CD14-positive monocyte (primary cell): ENCODE data around the gene CLCA1. TPM values are rescaled to one million over a fixed set of nuclear protein-coding genes. Genes with fewer than 3 reads are reported as not detected.

Source experiments
- DNase-seq, 3 donors: peaks; one replicate each; pipeline ENCODE4 v3.0.0-alpha.2; 2011 to 2022
- H2AFZ ChIP-seq: 2 replicates; pipeline ENCODE4 v1.6.0; 2012; ENCODE audit warnings: mild to moderate bottlenecking, low read depth, low read length, inconsistent platforms; ENCODE audit not compliant: insufficient read depth, poor library complexity, severe bottlenecking
- H3K27ac ChIP-seq, 2 donors: 1 replicate in 1 of 2; 2 replicates in 1 of 2; pipeline ENCODE4 v1.5.1; 2012 to 2013; ENCODE audit warnings: low read length in 2 of 2, control low read depth in 1 of 2, inconsistent platforms in 1 of 2, low read depth in 1 of 2, mild to moderate bottlenecking in 1 of 2
- H3K27me3 ChIP-seq, 2 donors: one replicate each; pipeline versions ENCODE4 v1.6.0 to v1.6.1; 2011 to 2013; ENCODE audit warnings: low read length in 2 of 2; ENCODE audit not compliant: control insufficient read depth in 2 of 2, insufficient read depth in 2 of 2
- H3K36me3 ChIP-seq, 2 donors: replicated peaks in 1 of 2; 1 replicate in 1 of 2; 2 replicates in 1 of 2; pipeline versions ENCODE4 v1.5.1 to v1.6.1; 2012 to 2013; ENCODE audit warnings: low read length in 2 of 2, control low read depth in 1 of 2, inconsistent platforms in 1 of 2, mild to moderate bottlenecking in 1 of 2; ENCODE audit not compliant: insufficient read depth in 2 of 2, control insufficient read depth in 1 of 2
- H3K4me1 ChIP-seq, 2 donors: 1 replicate in 1 of 2; 2 replicates in 1 of 2; pipeline versions ENCODE4 v1.5.1 to v1.6.1; 2012 to 2013; ENCODE audit warnings: low read length in 2 of 2, control low read depth in 1 of 2, inconsistent platforms in 1 of 2, mild to moderate bottlenecking in 1 of 2, moderate library complexity in 1 of 2; ENCODE audit not compliant: insufficient read depth in 2 of 2, control insufficient read depth in 1 of 2
- H3K4me2 ChIP-seq: replicated peaks from 2 replicates; pipeline ENCODE3; 2012; ENCODE audit warnings: low read length, moderate library complexity, mild to moderate bottlenecking; ENCODE audit not compliant: poor library complexity, severe bottlenecking; ENCODE audit errors: extremely low read depth
- H3K4me3 ChIP-seq, 3 experiments: fragments of 200-600 bp in 1 of 3; sonication (generic) in 1 of 3; replicated peaks in 1 of 3; 1 replicate in 2 of 3; 2 replicates in 1 of 3; pipeline ENCODE4 v1.5.1; 2011 to 2013; ENCODE audit warnings: low read length in 3 of 3, mild to moderate bottlenecking in 3 of 3, control low read depth in 2 of 3, low read depth in 2 of 3, inconsistent platforms in 1 of 3, moderate library complexity in 1 of 3
- H3K79me2 ChIP-seq: 2 replicates; pipeline ENCODE4 v1.6.0; 2012; ENCODE audit warnings: mild to moderate bottlenecking, control low read depth, inconsistent platforms, low read length, moderate library complexity; ENCODE audit not compliant: insufficient read depth
- H3K9ac ChIP-seq: 2 replicates; pipeline ENCODE4 v1.6.0; 2017; ENCODE audit warnings: low read length, mild to moderate bottlenecking; ENCODE audit not compliant: insufficient read depth, poor library complexity, severe bottlenecking
- H3K9me3 ChIP-seq, 2 donors: replicated peaks in 1 of 2; 1 replicate in 1 of 2; 2 replicates in 1 of 2; pipeline versions ENCODE4 v1.5.1 to v1.6.1; 2012 to 2013; ENCODE audit warnings: low read length in 2 of 2, control low read depth in 1 of 2; ENCODE audit not compliant: control insufficient read depth in 1 of 2, insufficient read depth in 1 of 2
- H4K20me1 ChIP-seq: 2 replicates; pipeline ENCODE4 v1.6.0; 2012; ENCODE audit warnings: mild to moderate bottlenecking, low read length, control low read depth, moderate library complexity; ENCODE audit not compliant: insufficient read depth
- H3K27ac Mint-ChIP-seq, 7 donors: one replicate each; pipeline ENCODE4 v1.8.0; 2020; ENCODE audit warnings: mild to moderate bottlenecking in 7 of 7, mixed read lengths in 7 of 7, moderate library complexity in 6 of 7, inconsistent platforms in 2 of 7
- H3K27me3 Mint-ChIP-seq, 3 donors: one replicate each; pipeline ENCODE4 v1.8.0; 2021 to 2022; ENCODE audit warnings: low read depth in 3 of 3, mild to moderate bottlenecking in 3 of 3, mixed read lengths in 3 of 3, moderate library complexity in 3 of 3, inconsistent platforms in 1 of 3
- H3K36me3 Mint-ChIP-seq, 2 donors: one replicate each; pipeline ENCODE4 v1.8.0; 2020; ENCODE audit warnings: mixed read lengths in 2 of 2, inconsistent platforms in 1 of 2, mild to moderate bottlenecking in 1 of 2
- H3K4me1 Mint-ChIP-seq: one replicate; pipeline ENCODE4 v1.8.0; 2020; ENCODE audit warnings: mild to moderate bottlenecking, mixed read lengths
- H3K4me3 Mint-ChIP-seq, 2 donors: one replicate each; pipeline ENCODE4 v1.8.0; 2020; ENCODE audit warnings: mild to moderate bottlenecking in 2 of 2, mixed read lengths in 2 of 2, moderate library complexity in 1 of 2
- H3K9me3 Mint-ChIP-seq, 7 donors: one replicate each; pipeline ENCODE4 v1.8.0; 2020 to 2022; ENCODE audit warnings: mixed read lengths in 7 of 7, mild to moderate bottlenecking in 6 of 7, moderate library complexity in 6 of 7, inconsistent platforms in 2 of 7
- CTCF ChIP-seq: fragments of 200-600 bp; IDR thresholded peaks from one replicate; pipeline ENCODE4 v1.8.0; 2022; ENCODE audit warnings: antibody characterized with exemption, mild to moderate bottlenecking
- WGBS: methylation state at CpG from one replicate; pipeline ENCODE4 v1.1.5; 2013; ENCODE audit warnings: missing lambda C conversion rate; ENCODE audit not compliant: insufficient coverage; 5-methylcytosine and 5-hydroxymethylcytosine counted together
- intact Hi-C, 2 donors: fragments of 100-400 bp; cut with micrococcal nuclease; formaldehyde crosslinking; loops; one replicate each; pipeline versions ENCODE4 v1.15.0 to v1.15.1; 2023
- polyA plus RNA-seq, 3 donors: library from polyadenylated mRNA; depleted of rRNA in 1 of 3; unstranded in 2 of 3; stranded (reverse) in 1 of 3; fragments of 300-500 nt in 2 of 3; fragments of >200 nt in 1 of 3; fragmentation: Illumina TruSeq in 2 of 3; gene quantifications; 1 replicate in 2 of 3; 2 replicates in 1 of 3; pipeline ENCODE4 v1.2.3, GENCODE V29; 2012 to 2021

The CLCA1 gene
- polyA plus RNA-seq, 3 donors = not detected

- peaks cover 6% of the 10 kb centered on the region for H3K4me1 Mint-ChIP-seq
- H3K27ac Mint-ChIP-seq = no peak overlapping the region
Measured at GRCh38 chr1:86447198-86447790, 21.4 kb upstream of the CLCA1 start.

GRCh38 chr1:86448670-86449069, 20.1 kb upstream of the CLCA1 start:
- H3K27ac ChIP-seq = no peak overlapping the region
- H2AFZ ChIP-seq = no peak overlapping the region
- H4K20me1 ChIP-seq = no peaks in the 10 kb centered on the region
- peaks cover 6% of the 10 kb centered on the region for H3K4me1 Mint-ChIP-seq
- intact Hi-C loops = no loop called here
- no peak overlapping the region for H3K9ac ChIP-seq
- no peak for TF ChIP-seq CTCF
- no peaks in the 10 kb centered on the region for H3K36me3 ChIP-seq
- no peaks in the 10 kb centered on the region for H3K9me3 ChIP-seq
- no peak overlapping the region for H3K4me3 ChIP-seq
- H3K9me3 Mint-ChIP-seq = peaks cover 0 to 1% (median 0%) of the 10 kb centered on the region in 7 donors
- H3K27me3 Mint-ChIP-seq = no peaks in the 10 kb centered on the region
- H3K79me2 ChIP-seq = no peaks in the 10 kb centered on the region
- H3K4me2 ChIP-seq = no peak overlapping the region
- H3K36me3 Mint-ChIP-seq = no peaks in the 10 kb centered on the region
- no peak overlapping the region for H3K4me3 Mint-ChIP-seq
- no peak overlapping the region for H3K27ac Mint-ChIP-seq
- WGBS = no CpG with 5 or more reads among the region's 1 CpG
- no peaks in the 10 kb centered on the region for H3K27me3 ChIP-seq
- no peak for DNase-seq
- H3K4me1 ChIP-seq = peaks cover 0 to 7% of the 10 kb centered on the region in 2 donors

More at GRCh38 chr1:86447198-86447790, 21.4 kb upstream of the CLCA1 start:
- Mint-ChIP-seq H3K36me3 (no peaks in the 10 kb centered on the region), H3K27me3 (no peaks in the 10 kb centered on the region), H3K4me3 (no peak overlapping the region), H3K9me3 (peaks cover 0 to 1% (median 0%) of the 10 kb centered on the region in 7 donors)
- Histone ChIP-seq H3K36me3 (no peaks in the 10 kb centered on the region), H3K4me2 (no peak overlapping the region), H3K4me1 (peaks cover 0 to 7% of the 10 kb centered on the region in 2 donors), H3K27me3 (no peaks in the 10 kb centered on the region), H4K20me1 (no peaks in the 10 kb centered on the region), H3K9ac (no peak overlapping the region), H2AFZ (no peak overlapping the region), H3K79me2 (no peaks in the 10 kb centered on the region), H3K27ac (no peak overlapping the region), H3K4me3 (no peak overlapping the region), H3K9me3 (no peaks in the 10 kb centered on the region)
- 75% methylated on average over 2 of the region's 4 CpGs for WGBS
- TF ChIP-seq CTCF = no peak
- intact Hi-C loops = no loop called here
- no peak for DNase-seq
